KOPT-K1 (cell line): ENCODE results near the gene GLIS1.
"Not testable (repeated sequence)": the region's sequence is repeated elsewhere in the genome, so short reads cannot be mapped to it uniquely, and the experiment has no call there.

Experiments used
- H3K27ac ChIP-seq: fragments of 200-600 bp; sonication (generic); 2 replicates; pipeline ENCODE4 v1.5.1; 2016; ENCODE audit warnings: antibody characterized with exemption, mild to moderate bottlenecking, low read depth, low read length; ENCODE audit not compliant: poor library complexity, severe bottlenecking
- H3K36me3 ChIP-seq: fragments of 200-600 bp; sonication (generic); 2 replicates; pipeline ENCODE4 v1.5.1; 2017; ENCODE audit warnings: antibody characterized with exemption, mild to moderate bottlenecking, low read length, moderate library complexity; ENCODE audit not compliant: insufficient read depth
- H3K9me3 ChIP-seq: fragments of 200-600 bp; sonication (generic); 2 replicates; pipeline ENCODE4 v1.5.1; 2017; ENCODE audit warnings: antibody characterized with exemption, low read length, mild to moderate bottlenecking; ENCODE audit not compliant: insufficient read depth, poor library complexity, severe bottlenecking

The GLIS1 gene

GRCh38 chr1:53655931-53656746, 82.8 kb downstream of the GLIS1 start:
- Histone ChIP-seq H3K36me3 (no peaks in the 10 kb centered on the region), H3K9me3 (no peaks in the 10 kb centered on the region), H3K27ac (no peak overlapping the region)

DNA sequence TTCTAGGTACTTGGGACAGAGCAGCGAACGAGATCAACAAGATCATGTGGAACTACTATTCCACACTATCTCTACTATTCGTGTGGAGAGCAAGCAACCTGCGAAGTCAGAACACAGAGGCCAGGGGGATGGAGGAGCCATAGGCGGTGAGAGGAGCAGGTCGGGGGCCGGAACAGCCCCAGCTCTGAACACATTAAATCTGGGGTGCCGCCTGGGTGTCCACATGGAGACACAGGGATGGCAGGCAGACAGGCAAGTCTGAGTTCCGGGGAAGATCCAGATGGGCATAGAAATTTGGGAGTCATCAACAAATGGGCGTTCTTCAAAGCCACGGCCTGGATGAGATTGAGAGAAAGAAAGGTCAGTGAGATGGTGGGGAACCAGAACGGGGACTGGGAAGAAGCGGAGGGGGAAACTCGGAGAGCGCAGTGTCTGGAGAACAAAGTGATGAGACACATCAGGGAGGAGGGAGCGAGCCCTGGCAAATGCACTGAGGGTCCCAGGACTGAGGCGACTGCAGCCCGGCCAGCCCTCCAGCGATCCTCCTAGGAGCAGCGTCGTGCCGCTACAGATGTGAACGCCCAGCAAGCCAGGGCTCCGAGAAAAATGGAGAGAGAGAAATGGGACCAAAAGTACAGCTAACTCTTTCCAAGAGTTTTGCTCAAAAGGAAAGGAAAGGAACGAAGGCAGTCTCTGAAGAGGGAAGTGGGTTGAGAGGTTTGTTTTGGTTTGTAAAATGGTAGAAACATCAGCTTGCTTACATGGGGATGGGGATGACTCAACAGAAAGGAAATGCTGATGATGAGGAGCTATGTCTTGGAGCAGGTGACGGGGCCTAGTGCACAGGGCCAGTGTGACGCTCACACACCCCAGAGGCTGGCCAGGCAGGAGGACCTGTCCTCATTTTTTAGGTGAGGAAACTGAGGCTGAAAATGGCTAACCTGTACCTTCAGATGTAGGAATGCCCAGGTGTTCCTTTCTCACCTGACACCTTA, 84.5 kb downstream of the GLIS1 start:
- H3K9me3 ChIP-seq = no peaks in the 10 kb centered on the region
- H3K27ac ChIP-seq = no peak overlapping the region
- H3K36me3 ChIP-seq = no peaks in the 10 kb centered on the region

DNA sequence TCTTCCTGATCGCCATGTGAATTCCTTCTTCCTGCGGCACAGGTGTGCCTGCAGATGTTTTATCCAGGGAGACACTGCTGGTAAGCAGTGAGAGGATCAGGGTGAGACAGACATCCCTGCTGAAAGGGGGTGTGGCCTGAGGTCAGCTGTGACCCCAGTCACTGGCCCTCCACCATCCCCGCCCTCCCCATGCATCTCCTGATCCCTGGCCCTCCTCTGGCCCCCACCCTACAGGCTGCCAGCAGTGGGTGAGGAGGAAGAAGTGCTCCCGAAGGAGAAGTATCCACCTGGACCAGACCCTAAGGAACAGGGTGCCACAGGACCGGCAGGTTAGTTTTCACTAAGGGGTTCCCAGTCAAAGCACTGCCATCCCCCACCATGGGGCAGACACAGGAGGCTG, 85.3 kb downstream of the GLIS1 start:
- Histone ChIP-seq H3K36me3 (no peaks in the 10 kb centered on the region), H3K27ac (no peak overlapping the region), H3K9me3 (no peaks in the 10 kb centered on the region)

- Histone ChIP-seq H3K27ac (no peak overlapping the region), H3K36me3 (no peaks in the 10 kb centered on the region), H3K9me3 (no peaks in the 10 kb centered on the region)
Measured at GRCh38 chr1:53653200-53653575, 85.8 kb downstream of the GLIS1 start.

- Histone ChIP-seq H3K27ac (no peak overlapping the region), H3K9me3 (no peaks in the 10 kb centered on the region)
Measured at GRCh38 chr1:53652441-53653199, 86.3 kb downstream of the GLIS1 start.

DNA sequence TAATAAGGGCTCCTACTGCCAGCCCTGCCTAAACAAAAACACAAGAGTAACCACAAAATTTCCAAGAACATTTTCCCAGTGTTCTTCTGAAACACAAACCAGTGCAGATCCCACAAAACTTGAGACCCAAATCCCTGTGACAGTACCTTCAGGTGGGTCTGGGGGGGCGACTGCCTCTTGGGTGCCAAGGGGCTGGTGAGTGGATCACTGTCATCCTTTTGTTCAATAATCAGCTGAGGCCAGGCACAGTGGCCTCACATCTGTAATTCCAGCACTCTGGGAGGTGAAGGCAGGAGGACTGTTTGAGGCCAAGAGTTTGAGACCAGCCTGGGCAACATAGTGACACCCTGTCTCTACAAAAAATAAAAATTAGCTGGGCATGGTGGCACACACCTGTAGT, 87.6 kb downstream of the GLIS1 start:
- no peak overlapping the region for H3K27ac ChIP-seq
- no peaks in the 10 kb centered on the region for H3K36me3 ChIP-seq
- H3K9me3 ChIP-seq = no peaks in the 10 kb centered on the region

More at GRCh38 chr1:53652441-53653199, 86.3 kb downstream of the GLIS1 start:
- H3K36me3 ChIP-seq = no peaks in the 10 kb centered on the region

DNA sequence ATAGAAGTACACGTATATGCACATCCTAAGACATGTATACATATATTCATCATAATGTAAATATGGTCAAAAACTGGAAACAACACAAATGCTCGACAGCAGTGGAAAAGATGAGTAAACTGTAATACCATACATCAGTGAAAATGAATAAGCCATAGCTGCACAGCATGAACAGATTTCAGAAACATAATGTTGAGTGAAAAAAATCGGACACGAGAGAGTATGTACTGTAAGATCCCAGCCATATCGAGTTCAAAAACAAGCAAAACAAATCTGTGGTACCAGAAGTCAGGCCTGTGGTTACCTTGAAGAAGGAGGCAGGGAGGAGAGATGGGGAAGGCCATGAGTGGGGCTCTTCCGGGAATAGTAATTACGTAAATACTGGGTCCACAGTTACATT, 90.4 kb downstream of the GLIS1 start:
- H3K36me3 ChIP-seq = no peaks in the 10 kb centered on the region
- no peak overlapping the region for H3K27ac ChIP-seq
- H3K9me3 ChIP-seq = no peaks in the 10 kb centered on the region

GRCh38 chr1:53647915-53648314, 91.0 kb downstream of the GLIS1 start:
- H3K36me3 ChIP-seq = not testable (repeated sequence)

GRCh38 chr1:53646732-53647131, 92.2 kb downstream of the GLIS1 start:
- no peaks in the 10 kb centered on the region for H3K36me3 ChIP-seq
- no peaks in the 10 kb centered on the region for H3K9me3 ChIP-seq

More at GRCh38 chr1:53647915-53648314, 91.0 kb downstream of the GLIS1 start:
- H3K9me3 ChIP-seq, H3K27ac ChIP-seq: not testable (repeated sequence)

DNA sequence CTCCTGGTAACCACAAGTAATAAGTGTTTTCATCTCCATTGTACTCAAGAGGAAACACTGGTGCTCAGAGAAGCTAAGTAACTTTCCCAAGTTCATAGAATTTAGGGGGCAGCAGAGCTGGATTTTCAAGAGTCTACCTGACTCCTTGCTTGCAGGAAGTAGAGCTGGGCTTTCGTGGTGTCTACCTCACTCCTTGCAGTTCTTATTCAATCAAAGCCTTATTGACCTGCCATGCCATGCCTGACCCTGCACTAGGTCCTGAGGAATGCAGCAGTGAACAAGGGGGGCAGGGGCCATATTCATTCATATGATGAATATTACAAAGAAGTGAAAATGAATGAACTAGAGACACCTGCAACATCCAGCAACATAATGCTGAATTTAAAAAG, 93.3 kb downstream of the GLIS1 start:
- H3K36me3 ChIP-seq = no peaks in the 10 kb centered on the region
- no peaks in the 10 kb centered on the region for H3K9me3 ChIP-seq
- no peak overlapping the region for H3K27ac ChIP-seq

More at GRCh38 chr1:53646732-53647131, 92.2 kb downstream of the GLIS1 start:
- no peak overlapping the region for H3K27ac ChIP-seq

DNA sequence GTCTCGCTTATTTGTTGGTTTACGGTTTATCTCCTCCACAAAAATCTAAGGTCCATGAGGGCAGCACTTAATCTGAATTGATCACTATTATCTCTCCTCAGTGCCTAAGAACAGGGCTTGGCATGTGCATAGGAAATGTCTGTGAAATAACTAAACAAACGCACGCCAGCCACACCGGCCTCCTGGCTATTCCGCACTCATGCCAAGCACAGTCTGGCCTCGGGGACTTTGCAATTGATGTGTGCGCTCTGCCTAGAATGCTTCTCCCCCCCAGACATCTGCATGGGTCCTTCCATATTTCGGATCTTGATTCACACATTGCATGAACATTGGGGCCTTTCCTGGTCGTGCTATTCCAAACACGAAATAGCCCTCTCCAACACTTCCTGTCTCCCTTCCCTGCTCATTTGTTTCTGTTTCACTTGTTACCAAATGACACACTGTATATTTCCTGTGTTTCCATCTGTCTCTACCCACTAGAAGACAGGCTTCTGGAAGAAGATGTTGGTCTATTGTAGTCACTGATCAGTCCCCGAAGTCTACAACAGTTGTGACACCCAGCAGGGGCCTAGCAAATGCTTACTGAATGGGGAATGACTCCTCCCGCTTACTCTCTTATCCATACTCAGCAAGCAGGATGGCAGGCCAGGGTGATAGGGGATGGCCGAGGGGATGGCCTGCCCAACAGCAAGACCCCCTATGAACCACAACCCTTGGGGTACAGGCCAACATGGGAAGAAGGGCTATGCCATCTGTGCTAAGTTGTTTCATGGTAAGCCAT, 93.9 kb downstream of the GLIS1 start:
- no peaks in the 10 kb centered on the region for H3K9me3 ChIP-seq
- no peaks in the 10 kb centered on the region for H3K36me3 ChIP-seq
- H3K27ac ChIP-seq = no peak overlapping the region

- Histone ChIP-seq H3K27ac (no peak overlapping the region), H3K36me3 (no peaks in the 10 kb centered on the region), H3K9me3 (no peaks in the 10 kb centered on the region)
Measured at GRCh38 chr1:53644496-53644895, 94.5 kb downstream of the GLIS1 start.

DNA sequence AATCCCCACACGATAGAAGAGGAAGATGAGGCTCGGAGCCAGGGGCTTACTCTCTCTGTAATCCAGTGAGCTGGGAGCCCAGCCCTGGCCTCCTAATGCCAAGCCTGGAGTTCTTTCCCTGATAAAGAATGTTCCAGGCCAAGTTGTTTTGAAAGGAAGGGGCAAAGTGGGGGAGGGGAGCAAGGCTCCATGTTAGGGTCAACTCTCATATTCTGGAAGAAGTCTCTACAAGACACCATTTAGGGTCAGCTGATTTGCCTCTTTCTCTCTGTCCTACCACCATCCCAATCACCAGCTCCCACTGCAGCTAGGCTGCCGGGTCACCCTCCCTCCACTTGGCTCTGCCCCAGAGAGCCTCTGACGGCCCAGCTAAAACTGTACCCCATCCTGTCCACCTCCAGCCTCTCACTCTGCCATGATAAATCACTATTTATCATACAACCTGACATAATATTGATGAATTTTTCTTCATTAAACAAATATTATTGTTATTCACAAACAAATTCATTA, 95.0 kb downstream of the GLIS1 start:
- Histone ChIP-seq H3K27ac (no peak overlapping the region), H3K36me3 (no peaks in the 10 kb centered on the region), H3K9me3 (no peaks in the 10 kb centered on the region)
